Liver (tissue), 9 donors: ENCODE results near the gene DNMT3A. TPM values are rescaled to one million over a fixed set of nuclear protein-coding genes. Genes with fewer than 3 reads are reported as not detected.

Experiments
- DNase-seq: peaks from one replicate; pipeline ENCODE4 v3.0.0-alpha.2; 2017; ENCODE audit warnings: low spot score
- H3K27ac ChIP-seq, 2 donors: one replicate each; pipeline ENCODE4 v1.7.0; 2013; ENCODE audit warnings: inconsistent platforms in 2 of 2, low read length in 2 of 2, control low read depth in 1 of 2, low read depth in 1 of 2, mild to moderate bottlenecking in 1 of 2
- H3K27me3 ChIP-seq, 4 donors: one replicate each; pipeline versions ENCODE4 v1.6.1 to v1.7.0; 2013; ENCODE audit warnings: low read length in 3 of 4, inconsistent platforms in 1 of 4, mild to moderate bottlenecking in 1 of 4, moderate library complexity in 1 of 4; ENCODE audit not compliant: control insufficient read depth in 4 of 4, insufficient read depth in 4 of 4
- H3K36me3 ChIP-seq, 4 donors: one replicate each; pipeline versions ENCODE4 v1.6.1 to v1.7.0; 2013; ENCODE audit warnings: low read length in 3 of 4, mild to moderate bottlenecking in 3 of 4, low read depth in 1 of 4, moderate library complexity in 1 of 4; ENCODE audit not compliant: control insufficient read depth in 4 of 4, insufficient read depth in 3 of 4
- H3K4me1 ChIP-seq, 4 donors: one replicate each; pipeline versions ENCODE4 v1.6.1 to v1.7.0; 2013; ENCODE audit warnings: low read length in 3 of 4, mild to moderate bottlenecking in 3 of 4, moderate library complexity in 1 of 4; ENCODE audit not compliant: control insufficient read depth in 4 of 4, insufficient read depth in 4 of 4
- H3K4me3 ChIP-seq, 3 donors: one replicate each; pipeline versions ENCODE4 v1.6.1 to v1.7.0; 2013; ENCODE audit warnings: low read length in 3 of 3, control low read depth in 1 of 3, low read depth in 1 of 3, mild to moderate bottlenecking in 1 of 3
- H3K9ac ChIP-seq, 2 donors: one replicate each; pipeline ENCODE4 v1.7.0; 2013; ENCODE audit warnings: low read length in 2 of 2, mild to moderate bottlenecking in 2 of 2, moderate library complexity in 2 of 2, control low read depth in 1 of 2, low read depth in 1 of 2
- H3K9me3 ChIP-seq, 4 donors: one replicate each; pipeline versions ENCODE4 v1.6.1 to v1.7.0; 2013; ENCODE audit warnings: low read length in 3 of 4; ENCODE audit not compliant: control insufficient read depth in 4 of 4
- EGR1 ChIP-seq, 2 donors: IDR thresholded peaks; 2 replicates each; pipeline ENCODE4 v1.6.1; 2016 to 2018; ENCODE audit warnings: antibody characterized with exemption in 2 of 2, low read depth in 2 of 2
- FOXA1 ChIP-seq: IDR thresholded peaks from 2 replicates; pipeline ENCODE4 v1.6.1; 2016; ENCODE audit warnings: antibody characterized with exemption
- FOXA2 ChIP-seq: IDR thresholded peaks from 2 replicates; pipeline ENCODE4 v1.6.1; 2016; ENCODE audit warnings: antibody characterized with exemption
- GABPA ChIP-seq, 2 donors: IDR thresholded peaks in 1 of 2; conservative IDR thresholded peaks in 1 of 2; 2 replicates each; pipeline ENCODE4 v1.6.1; 2016; ENCODE audit warnings: antibody characterized with exemption in 2 of 2, mild to moderate bottlenecking in 1 of 2, moderate library complexity in 1 of 2
- HNF4A ChIP-seq, 2 donors: conservative IDR thresholded peaks; 2 replicates each; pipeline ENCODE4 v1.6.1; 2016; ENCODE audit warnings: antibody characterized with exemption in 2 of 2, mild to moderate bottlenecking in 2 of 2
- HNF4G ChIP-seq: IDR thresholded peaks from 2 replicates; pipeline ENCODE4 v1.6.1; 2016; ENCODE audit warnings: antibody characterized with exemption
- JUND ChIP-seq, 2 donors: IDR thresholded peaks; 2 replicates each; pipeline ENCODE4 v1.6.1; 2016; ENCODE audit warnings: antibody characterized with exemption in 2 of 2
- NR2F2 ChIP-seq: IDR thresholded peaks from 2 replicates; pipeline ENCODE4 v1.6.1; 2016; ENCODE audit warnings: antibody characterized with exemption
- RAD21 ChIP-seq, 2 donors: IDR thresholded peaks; 2 replicates each; pipeline ENCODE4 v1.6.1; 2016; ENCODE audit warnings: antibody characterized with exemption in 2 of 2, mild to moderate bottlenecking in 2 of 2
- SP1 ChIP-seq: IDR thresholded peaks from 2 replicates; pipeline ENCODE4 v1.6.1; 2018; ENCODE audit warnings: antibody characterized with exemption, mild to moderate bottlenecking
- YY1 ChIP-seq: IDR thresholded peaks from 2 replicates; pipeline ENCODE4 v1.6.1; 2016; ENCODE audit warnings: antibody characterized with exemption, mild to moderate bottlenecking
- WGBS: extraction: QIAGEN DNeasy Blood & Tissue Kit; methylation state at CpG from one replicate; pipeline ENCODE4 v1.1.7; 2013; 5-methylcytosine and 5-hydroxymethylcytosine counted together
- polyA plus RNA-seq, 2 donors: library from polyadenylated mRNA; stranded (reverse) in 1 of 2; unstranded in 1 of 2; fragments of 200-250 nt in 1 of 2; fragments of >200 nt in 1 of 2; fragmentation: Nextera tagmentation in 1 of 2; extraction: Ambion mirVana in 1 of 2; gene quantifications; one replicate each; pipeline versions ENCODE4 v1.2.1 to v1.2.3, GENCODE V29; 2013 to 2015
- total RNA-seq, 2 donors: library from RNA; depleted of rRNA; stranded (reverse); fragments of >200 nt; gene quantifications; one replicate each; pipeline ENCODE4 v1.2.3, GENCODE V29; 2014
- TF ChIP-seq, protein P1 (sequence below): fragments of 150-350 bp; IDR thresholded peaks from 2 replicates; pipeline ENCODE4 v1.5.1; 2017; ENCODE audit warnings: improper control_type of control experiment, low read depth, low read length; ENCODE audit not compliant: missing input control
- TF ChIP-seq, protein P2 (sequence below): IDR thresholded peaks from 2 replicates; pipeline ENCODE4 v1.6.1; 2016; ENCODE audit warnings: antibody characterized with exemption
- TF ChIP-seq, protein P3 (sequence below): IDR thresholded peaks from 2 replicates; pipeline ENCODE4 v1.6.1; 2016; ENCODE audit warnings: antibody characterized with exemption
- TF ChIP-seq, protein P4 (sequence below): IDR thresholded peaks from 2 replicates; pipeline ENCODE4 v1.6.1; 2016; ENCODE audit warnings: antibody characterized with exemption
- TF ChIP-seq, protein P5 (sequence below): IDR thresholded peaks from 2 replicates; pipeline ENCODE4 v1.6.1; 2016; ENCODE audit warnings: antibody characterized with exemption, mild to moderate bottlenecking
- donor health status: healthy.
- donor health status: healthy.
- donor health status: healthy.
- donor health status: healthy.
- donor health status: healthy.

DNMT3A gene
- total and polyA plus RNA-seq, 4 donors = 3.5 to 24.2 (median 8.1) TPM

DNA sequence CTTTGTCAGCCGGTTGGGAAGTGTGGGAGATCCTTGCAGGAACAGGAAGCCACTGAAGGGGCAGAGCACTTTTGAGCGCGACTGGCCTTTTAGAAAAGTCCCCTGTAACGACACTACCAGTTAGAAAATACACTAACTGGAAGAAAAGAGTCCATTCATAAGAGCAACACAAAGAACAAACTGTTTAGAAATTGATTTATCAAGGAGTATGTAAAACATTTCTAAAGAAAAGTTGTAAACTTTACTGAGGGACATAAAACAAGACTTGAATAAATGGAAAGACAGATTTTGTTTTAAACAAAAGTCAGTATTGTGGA, 143.6 kb downstream of the DNMT3A start:
- no peak for TF ChIP-seq FOXA2
- TF ChIP-seq, protein P1, sequence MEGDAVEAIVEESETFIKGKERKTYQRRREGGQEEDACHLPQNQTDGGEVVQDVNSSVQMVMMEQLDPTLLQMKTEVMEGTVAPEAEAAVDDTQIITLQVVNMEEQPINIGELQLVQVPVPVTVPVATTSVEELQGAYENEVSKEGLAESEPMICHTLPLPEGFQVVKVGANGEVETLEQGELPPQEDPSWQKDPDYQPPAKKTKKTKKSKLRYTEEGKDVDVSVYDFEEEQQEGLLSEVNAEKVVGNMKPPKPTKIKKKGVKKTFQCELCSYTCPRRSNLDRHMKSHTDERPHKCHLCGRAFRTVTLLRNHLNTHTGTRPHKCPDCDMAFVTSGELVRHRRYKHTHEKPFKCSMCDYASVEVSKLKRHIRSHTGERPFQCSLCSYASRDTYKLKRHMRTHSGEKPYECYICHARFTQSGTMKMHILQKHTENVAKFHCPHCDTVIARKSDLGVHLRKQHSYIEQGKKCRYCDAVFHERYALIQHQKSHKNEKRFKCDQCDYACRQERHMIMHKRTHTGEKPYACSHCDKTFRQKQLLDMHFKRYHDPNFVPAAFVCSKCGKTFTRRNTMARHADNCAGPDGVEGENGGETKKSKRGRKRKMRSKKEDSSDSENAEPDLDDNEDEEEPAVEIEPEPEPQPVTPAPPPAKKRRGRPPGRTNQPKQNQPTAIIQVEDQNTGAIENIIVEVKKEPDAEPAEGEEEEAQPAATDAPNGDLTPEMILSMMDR = no peak
- DNase-seq = no peak
- Histone ChIP-seq H3K9me3 (no peaks in the 10 kb centered on the region), H3K9ac (no peak overlapping the region), H3K27me3 (no peaks in the 10 kb centered on the region), H3K27ac (no peak overlapping the region), H3K4me1 (no peaks in the 10 kb centered on the region), H3K4me3 (no peak overlapping the region), H3K36me3 (no peaks in the 10 kb centered on the region)
- 53% methylated on average over 4 of the region's 4 CpGs for WGBS

DNA sequence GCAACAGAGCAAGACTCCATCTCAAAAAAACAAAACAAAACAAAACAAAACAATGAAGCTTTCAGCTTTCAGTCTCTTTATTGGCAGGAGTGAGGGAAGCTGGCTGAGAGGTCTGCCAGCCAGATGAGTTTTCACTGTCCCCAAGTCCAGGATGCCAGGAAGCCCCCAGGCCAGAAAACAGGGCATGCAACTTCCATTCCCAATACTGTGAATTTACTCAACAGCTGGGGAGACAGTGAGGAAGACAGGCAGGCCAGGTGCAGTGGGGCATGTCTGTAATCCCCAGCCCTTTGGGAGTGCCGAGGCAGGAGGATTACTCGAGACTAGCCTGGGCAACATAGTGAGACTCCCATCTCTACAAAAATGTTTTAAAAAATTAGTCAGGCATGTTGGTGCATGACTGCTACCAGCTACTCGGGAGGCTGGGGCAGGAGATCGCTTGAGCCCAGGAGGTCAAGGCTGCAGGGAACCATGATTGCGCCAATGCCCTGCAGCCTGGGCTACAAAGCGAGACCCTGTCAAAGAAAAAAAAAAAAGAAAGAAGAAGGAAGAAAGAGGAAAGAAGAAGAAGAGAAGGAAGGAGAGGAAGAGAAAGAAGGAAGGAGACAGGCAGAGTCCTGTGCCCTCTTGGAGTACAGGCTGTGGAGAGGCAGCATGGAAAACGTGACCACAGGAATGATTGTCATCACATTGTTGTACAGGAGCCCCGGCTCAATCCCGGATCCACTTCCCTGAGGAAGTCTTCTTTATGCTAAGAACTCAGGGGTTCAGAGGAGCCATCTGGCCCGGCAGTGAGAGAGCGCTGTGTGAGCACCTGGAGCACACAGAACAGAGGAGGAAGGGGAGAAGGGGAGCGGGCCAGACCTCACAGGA, 144.2 kb downstream of the DNMT3A start:
- Histone ChIP-seq H3K4me3 (no peak overlapping the region), H3K9me3 (no peaks in the 10 kb centered on the region), H3K36me3 (no peaks in the 10 kb centered on the region), H3K4me1 (no peaks in the 10 kb centered on the region), H3K27ac (no peak overlapping the region), H3K9ac (no peak overlapping the region), H3K27me3 (no peaks in the 10 kb centered on the region)
- WGBS = 64% methylated on average over 12 of the region's 12 CpGs
- no peak for DNase-seq
- TF ChIP-seq, protein P1 = no peak
- TF ChIP-seq, protein P2, sequence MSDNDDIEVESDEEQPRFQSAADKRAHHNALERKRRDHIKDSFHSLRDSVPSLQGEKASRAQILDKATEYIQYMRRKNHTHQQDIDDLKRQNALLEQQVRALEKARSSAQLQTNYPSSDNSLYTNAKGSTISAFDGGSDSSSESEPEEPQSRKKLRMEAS = no peak
- TF ChIP-seq HNF4A (conservative IDR thresholded peaks at IDR 0.05) = no peak
- TF ChIP-seq NR2F2 = no peak
- no peak for TF ChIP-seq RAD21 (IDR thresholded peaks at IDR 0.05)
- TF ChIP-seq SP1 = no peak
- no peak for TF ChIP-seq EGR1 (IDR thresholded peaks at IDR 0.05; ENCODE audit: low read depth in 2 of 2)
- TF ChIP-seq GABPA (IDR thresholded peaks at IDR 0.05 in 1 of 2, conservative IDR thresholded peaks at IDR 0.05 in 1 of 2) = no peak
- TF ChIP-seq JUND (IDR thresholded peaks at IDR 0.05) = no peak
- no peak for TF ChIP-seq HNF4G
- TF ChIP-seq YY1 = no peak
- TF ChIP-seq, protein P3, sequence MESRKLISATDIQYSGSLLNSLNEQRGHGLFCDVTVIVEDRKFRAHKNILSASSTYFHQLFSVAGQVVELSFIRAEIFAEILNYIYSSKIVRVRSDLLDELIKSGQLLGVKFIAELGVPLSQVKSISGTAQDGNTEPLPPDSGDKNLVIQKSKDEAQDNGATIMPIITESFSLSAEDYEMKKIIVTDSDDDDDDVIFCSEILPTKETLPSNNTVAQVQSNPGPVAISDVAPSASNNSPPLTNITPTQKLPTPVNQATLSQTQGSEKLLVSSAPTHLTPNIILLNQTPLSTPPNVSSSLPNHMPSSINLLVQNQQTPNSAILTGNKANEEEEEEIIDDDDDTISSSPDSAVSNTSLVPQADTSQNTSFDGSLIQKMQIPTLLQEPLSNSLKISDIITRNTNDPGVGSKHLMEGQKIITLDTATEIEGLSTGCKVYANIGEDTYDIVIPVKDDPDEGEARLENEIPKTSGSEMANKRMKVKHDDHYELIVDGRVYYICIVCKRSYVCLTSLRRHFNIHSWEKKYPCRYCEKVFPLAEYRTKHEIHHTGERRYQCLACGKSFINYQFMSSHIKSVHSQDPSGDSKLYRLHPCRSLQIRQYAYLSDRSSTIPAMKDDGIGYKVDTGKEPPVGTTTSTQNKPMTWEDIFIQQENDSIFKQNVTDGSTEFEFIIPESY = no peak
- TF ChIP-seq, protein P4, sequence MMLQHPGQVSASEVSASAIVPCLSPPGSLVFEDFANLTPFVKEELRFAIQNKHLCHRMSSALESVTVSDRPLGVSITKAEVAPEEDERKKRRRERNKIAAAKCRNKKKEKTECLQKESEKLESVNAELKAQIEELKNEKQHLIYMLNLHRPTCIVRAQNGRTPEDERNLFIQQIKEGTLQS = no peak
- no peak for TF ChIP-seq FOXA2
- TF ChIP-seq FOXA1 = no peak
- TF ChIP-seq, protein P5, sequence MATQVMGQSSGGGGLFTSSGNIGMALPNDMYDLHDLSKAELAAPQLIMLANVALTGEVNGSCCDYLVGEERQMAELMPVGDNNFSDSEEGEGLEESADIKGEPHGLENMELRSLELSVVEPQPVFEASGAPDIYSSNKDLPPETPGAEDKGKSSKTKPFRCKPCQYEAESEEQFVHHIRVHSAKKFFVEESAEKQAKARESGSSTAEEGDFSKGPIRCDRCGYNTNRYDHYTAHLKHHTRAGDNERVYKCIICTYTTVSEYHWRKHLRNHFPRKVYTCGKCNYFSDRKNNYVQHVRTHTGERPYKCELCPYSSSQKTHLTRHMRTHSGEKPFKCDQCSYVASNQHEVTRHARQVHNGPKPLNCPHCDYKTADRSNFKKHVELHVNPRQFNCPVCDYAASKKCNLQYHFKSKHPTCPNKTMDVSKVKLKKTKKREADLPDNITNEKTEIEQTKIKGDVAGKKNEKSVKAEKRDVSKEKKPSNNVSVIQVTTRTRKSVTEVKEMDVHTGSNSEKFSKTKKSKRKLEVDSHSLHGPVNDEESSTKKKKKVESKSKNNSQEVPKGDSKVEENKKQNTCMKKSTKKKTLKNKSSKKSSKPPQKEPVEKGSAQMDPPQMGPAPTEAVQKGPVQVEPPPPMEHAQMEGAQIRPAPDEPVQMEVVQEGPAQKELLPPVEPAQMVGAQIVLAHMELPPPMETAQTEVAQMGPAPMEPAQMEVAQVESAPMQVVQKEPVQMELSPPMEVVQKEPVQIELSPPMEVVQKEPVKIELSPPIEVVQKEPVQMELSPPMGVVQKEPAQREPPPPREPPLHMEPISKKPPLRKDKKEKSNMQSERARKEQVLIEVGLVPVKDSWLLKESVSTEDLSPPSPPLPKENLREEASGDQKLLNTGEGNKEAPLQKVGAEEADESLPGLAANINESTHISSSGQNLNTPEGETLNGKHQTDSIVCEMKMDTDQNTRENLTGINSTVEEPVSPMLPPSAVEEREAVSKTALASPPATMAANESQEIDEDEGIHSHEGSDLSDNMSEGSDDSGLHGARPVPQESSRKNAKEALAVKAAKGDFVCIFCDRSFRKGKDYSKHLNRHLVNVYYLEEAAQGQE = no peak
